Measurements from ENCODE around the gene CFB.

DNA sequence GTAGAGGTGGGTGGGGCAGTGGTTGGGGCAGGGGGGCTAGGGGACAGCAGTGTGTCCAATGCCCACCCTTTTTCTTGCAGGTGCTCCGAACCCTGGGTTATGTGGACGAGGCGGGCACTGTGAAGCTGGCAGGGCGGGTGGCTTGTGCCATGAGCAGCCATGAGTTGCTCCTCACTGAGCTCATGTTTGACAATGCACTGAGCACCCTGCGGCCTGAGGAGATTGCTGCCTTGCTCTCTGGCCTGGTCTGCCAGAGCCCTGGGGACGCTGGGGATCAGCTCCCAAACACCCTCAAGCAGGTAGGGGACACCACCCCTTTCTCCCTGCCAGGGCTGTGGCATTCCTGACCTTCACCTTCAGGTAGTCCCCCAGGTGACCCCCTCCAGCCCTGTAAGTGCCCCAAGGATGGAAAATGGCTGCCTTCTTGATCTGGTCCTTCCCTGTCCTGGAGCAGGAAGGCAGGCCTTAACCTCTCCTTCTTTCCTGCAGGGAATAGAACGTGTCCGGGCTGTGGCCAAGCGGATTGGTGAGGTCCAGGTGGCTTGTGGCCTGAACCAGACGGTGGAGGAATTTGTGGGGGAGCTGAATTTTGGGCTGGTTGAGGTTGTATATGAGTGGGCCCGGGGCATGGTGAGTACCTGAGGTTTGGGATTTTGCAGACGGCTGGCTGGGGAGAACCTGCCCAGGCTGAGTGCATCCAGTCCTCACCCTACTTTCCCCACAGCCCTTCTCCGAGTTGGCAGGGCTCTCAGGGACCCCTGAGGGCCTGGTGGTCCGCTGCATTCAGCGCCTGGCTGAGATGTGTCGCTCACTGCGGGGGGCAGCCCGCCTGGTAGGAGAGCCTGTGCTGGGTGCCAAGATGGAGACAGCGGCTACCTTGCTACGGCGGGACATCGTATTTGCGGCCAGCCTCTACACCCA lies 23.2 kb downstream of the CFB start:
- TF ChIP-seq, protein P1, sequence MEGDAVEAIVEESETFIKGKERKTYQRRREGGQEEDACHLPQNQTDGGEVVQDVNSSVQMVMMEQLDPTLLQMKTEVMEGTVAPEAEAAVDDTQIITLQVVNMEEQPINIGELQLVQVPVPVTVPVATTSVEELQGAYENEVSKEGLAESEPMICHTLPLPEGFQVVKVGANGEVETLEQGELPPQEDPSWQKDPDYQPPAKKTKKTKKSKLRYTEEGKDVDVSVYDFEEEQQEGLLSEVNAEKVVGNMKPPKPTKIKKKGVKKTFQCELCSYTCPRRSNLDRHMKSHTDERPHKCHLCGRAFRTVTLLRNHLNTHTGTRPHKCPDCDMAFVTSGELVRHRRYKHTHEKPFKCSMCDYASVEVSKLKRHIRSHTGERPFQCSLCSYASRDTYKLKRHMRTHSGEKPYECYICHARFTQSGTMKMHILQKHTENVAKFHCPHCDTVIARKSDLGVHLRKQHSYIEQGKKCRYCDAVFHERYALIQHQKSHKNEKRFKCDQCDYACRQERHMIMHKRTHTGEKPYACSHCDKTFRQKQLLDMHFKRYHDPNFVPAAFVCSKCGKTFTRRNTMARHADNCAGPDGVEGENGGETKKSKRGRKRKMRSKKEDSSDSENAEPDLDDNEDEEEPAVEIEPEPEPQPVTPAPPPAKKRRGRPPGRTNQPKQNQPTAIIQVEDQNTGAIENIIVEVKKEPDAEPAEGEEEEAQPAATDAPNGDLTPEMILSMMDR (IDR thresholded peaks at IDR 0.05; ENCODE audit: insufficient read depth, low read length), result no peak
- TF ChIP-seq, protein P2, sequence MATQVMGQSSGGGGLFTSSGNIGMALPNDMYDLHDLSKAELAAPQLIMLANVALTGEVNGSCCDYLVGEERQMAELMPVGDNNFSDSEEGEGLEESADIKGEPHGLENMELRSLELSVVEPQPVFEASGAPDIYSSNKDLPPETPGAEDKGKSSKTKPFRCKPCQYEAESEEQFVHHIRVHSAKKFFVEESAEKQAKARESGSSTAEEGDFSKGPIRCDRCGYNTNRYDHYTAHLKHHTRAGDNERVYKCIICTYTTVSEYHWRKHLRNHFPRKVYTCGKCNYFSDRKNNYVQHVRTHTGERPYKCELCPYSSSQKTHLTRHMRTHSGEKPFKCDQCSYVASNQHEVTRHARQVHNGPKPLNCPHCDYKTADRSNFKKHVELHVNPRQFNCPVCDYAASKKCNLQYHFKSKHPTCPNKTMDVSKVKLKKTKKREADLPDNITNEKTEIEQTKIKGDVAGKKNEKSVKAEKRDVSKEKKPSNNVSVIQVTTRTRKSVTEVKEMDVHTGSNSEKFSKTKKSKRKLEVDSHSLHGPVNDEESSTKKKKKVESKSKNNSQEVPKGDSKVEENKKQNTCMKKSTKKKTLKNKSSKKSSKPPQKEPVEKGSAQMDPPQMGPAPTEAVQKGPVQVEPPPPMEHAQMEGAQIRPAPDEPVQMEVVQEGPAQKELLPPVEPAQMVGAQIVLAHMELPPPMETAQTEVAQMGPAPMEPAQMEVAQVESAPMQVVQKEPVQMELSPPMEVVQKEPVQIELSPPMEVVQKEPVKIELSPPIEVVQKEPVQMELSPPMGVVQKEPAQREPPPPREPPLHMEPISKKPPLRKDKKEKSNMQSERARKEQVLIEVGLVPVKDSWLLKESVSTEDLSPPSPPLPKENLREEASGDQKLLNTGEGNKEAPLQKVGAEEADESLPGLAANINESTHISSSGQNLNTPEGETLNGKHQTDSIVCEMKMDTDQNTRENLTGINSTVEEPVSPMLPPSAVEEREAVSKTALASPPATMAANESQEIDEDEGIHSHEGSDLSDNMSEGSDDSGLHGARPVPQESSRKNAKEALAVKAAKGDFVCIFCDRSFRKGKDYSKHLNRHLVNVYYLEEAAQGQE (IDR thresholded peaks at IDR 0.05; ENCODE audit: insufficient replicate concordance, low read depth), result no peak

Data from HL-60 (cell line).